T-helper 1 cell treated with Interleukin-12 subunit alpha and Interleukin-12 subunit beta and Interleukin-4 antibody, amounts not matched to agents 30 ng/mL and 1 ng/mL, for 36 hours (primary cell): Measurements from ENCODE around the gene TUBG1. TPM values are rescaled to one million over a fixed set of nuclear protein-coding genes. Genes with fewer than 3 reads are reported as not detected.

Experiments
- intact Hi-C: fragments of 100-400 bp; cut with micrococcal nuclease; formaldehyde crosslinking; loops from one replicate; pipeline ENCODE4 v1.15.1; 2024
- total RNA-seq: library from RNA; stranded (reverse); gene quantifications from 2 replicates; pipeline ENCODE4 v1.2.3, GENCODE V29; 2022

Gene TUBG1
- total RNA-seq: 54.7 and 60.5 TPM in 2 replicates

DNA sequence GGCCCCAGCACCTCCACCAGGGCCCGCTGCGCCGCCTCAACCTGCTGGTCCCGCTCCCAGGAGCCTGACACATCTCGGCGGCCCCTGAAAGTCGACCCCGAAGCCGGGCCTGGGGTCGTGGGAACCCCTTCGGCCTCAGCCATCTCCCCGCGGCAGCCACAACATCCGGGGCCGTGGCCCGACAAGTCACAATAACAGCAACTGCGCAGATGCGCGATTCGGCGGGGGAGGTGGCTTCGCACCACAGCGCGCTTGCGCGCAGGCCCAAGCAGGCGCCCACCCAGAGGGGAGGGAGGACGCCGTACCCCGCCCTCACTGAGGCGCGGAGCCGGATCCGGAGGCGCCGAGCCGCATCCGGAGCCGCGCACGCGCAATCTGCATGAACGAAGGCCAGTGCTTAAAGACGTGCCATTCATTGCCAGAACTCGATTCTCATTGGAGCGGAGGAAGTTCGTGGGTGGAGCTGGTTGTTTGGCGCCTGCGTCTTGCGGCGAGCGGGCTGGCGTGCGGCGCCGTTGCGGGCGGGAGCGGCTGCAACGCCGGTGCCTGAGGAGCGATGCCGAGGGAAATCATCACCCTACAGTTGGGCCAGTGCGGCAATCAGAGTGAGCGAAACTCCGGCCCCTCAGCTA, at the start of gene TUBG1, which contains the start of gene RETREG3:
Gene TUBG1 (plus strand): TSS at position 502 of the 632 bp plus-strand sequence. CDS start 55 bp downstream, at position 557.
Gene RETREG3 (minus strand): TSS at position 193 of the 632 bp plus-strand sequence. CDS start 50 bp downstream, at position 143.
- intact Hi-C loops: loop anchor here (1.0 to 5.0 kb wide), 12 partner anchors 32 to 563 kb away; partner anchors contain the start of genes BECN1, COASY, EZH1 and MLX

DNA sequence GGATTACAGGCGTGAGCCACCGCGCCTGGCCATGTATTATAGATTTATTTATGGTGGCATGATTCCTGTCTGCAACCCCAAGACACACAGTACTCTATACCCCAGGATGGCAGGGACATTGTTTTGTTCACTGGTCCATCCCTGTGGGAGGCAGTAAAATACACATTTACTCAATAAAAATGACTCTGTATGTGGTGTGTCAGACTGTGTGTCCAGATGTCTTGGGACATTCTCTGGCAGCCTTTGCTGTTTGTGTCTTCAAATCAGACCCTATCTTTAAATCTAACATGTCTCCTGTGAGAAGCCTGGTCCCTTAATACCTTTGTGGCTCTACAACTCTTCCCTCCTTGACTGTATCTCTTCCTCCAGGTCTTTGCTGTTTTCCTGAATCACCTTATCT, 49.2 kb upstream of the TUBG1 start:
- intact Hi-C loops: loop anchor here (10.0 kb wide), 1 partner anchor 925 kb away; the partner anchor contains the start of gene DHX8

DNA sequence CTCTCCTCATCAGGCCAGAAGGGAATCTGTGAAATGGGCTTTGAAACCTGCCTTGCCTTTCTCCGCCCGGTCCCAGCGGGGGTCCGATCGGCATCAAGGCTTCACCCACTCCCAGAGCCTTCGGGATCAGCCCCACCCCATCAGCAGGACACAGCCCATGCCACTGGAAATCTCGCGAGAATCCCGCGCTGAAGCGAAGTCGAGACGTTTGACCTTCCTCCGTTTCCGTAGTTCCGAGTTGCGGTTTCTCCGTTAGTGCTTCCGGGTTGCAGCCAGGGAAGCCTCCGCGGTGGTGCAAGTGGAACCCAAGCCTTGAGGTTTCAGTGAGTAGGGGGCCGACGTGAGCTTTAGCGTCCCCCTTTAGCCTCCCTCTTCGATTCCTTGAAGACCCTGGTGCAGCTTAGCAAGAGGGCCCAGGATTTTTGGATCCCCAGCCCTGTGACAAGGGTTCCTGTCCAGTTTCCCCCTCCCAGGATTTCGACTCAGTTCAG, 47.5 kb upstream of the TUBG1 start, which contains the start of gene COASY:
Gene COASY (plus strand): TSS at position 252 of the 491 bp plus-strand sequence. CDS start 475 bp downstream, outside the sequence.
- intact Hi-C loops: loop anchor here (1.0 to 10.0 kb wide), 4 partner anchors 8 to 923 kb away; partner anchors contain the start of genes DHX8, PSMC3IP, RETREG3 and TUBG1

DNA sequence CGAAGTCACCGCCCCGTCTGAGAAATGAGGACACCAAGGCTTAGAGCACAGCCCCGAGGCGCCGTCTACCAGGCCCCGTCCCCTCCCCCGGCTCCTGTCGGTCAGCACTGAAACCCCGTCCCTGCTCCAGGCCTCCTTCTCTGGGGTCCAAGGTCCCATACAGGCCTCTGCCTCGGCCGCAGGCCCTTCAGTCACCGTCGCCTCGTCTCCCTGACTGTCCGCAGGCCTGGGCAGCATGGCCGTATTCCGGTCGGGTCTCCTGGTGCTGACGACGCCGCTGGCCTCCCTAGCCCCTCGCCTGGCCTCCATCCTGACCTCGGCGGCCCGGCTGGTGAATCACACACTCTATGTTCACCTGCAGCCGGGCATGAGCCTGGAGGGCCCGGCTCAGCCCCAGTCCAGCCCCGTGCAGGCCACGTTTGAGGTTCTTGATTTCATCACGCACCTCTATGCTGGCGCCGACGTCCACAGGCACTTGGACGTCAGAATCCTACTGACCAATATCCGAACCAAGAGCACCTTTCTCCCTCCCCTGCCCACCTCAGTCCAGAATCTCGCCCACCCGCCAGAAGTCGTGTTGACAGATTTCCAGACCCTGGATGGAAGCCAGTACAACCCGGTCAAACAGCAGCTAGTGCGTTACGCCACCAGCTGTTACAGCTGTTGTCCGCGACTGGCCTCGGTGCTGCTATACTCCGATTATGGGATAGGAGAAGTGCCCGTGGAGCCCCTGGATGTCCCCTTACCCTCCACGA, 46.9 kb upstream of the TUBG1 start:
- intact Hi-C loops: loop anchor here (1.0 to 10.0 kb wide), 4 partner anchors 8 to 922 kb away; partner anchors contain the start of genes DHX8, PSMC3IP, RETREG3 and TUBG1

DNA sequence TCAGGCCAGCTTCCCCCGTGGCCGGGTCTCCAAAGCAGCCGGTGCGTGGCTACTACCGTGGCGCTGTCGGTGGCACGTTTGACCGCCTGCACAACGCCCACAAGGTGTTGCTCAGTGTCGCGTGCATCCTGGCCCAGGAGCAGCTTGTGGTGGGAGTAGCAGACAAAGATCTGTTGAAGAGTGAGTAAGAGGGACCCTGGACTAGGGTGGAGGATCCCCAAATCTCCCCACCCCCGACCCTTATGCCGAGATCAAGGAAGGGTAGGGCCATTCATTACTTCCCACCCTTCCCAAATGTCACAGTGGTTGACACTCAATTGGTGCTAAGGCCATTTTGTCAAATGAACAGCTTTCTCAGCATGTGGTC, 46.4 kb upstream of the TUBG1 start:
- intact Hi-C loops: loop anchor here (2.0 to 10.0 kb wide), 2 partner anchors 14 to 922 kb away; partner anchors contain the start of genes DHX8 and PSMC3IP

DNA sequence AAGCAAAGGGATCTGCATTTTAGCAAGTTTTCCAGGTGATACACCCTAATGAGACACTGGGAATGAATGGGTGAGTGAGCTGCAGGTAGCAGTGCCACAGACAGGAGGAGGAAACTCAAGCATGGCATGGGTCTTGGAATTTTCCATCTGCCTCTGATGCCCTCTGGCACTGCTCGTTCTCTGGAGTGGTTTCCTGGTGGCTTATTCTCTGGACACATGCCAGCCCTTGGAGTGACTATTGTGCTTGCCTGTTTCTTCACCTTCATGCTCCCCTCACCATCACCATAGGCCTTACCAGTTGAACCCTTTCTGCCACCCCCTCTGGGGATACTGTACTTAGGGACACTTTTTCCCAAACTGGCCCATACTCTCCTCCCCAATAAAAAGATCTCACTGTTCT, 45.9 kb upstream of the TUBG1 start:
- intact Hi-C loops: loop anchor here (2.0 to 10.0 kb wide), 2 partner anchors 13 to 921 kb away; partner anchors contain the start of genes DHX8 and PSMC3IP

DNA sequence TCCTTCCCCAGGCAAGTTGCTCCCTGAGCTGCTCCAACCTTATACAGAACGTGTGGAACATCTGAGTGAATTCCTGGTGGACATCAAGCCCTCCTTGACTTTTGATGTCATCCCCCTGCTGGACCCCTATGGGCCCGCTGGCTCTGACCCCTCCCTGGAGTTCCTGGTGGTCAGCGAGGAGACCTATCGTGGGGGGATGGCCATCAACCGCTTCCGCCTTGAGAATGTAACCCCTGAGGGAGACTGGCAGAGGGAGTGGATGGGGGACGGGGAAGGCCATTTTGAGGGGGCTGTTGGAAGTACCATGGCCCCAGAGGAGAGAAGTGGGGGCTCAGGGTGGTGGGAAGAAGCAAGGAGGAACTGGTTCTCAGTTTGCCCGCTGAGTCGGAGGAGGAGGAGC, 45.5 kb upstream of the TUBG1 start:
- intact Hi-C loops: loop anchor here (2.0 to 10.0 kb wide), 2 partner anchors 13 to 921 kb away; partner anchors contain the start of genes DHX8 and PSMC3IP

DNA sequence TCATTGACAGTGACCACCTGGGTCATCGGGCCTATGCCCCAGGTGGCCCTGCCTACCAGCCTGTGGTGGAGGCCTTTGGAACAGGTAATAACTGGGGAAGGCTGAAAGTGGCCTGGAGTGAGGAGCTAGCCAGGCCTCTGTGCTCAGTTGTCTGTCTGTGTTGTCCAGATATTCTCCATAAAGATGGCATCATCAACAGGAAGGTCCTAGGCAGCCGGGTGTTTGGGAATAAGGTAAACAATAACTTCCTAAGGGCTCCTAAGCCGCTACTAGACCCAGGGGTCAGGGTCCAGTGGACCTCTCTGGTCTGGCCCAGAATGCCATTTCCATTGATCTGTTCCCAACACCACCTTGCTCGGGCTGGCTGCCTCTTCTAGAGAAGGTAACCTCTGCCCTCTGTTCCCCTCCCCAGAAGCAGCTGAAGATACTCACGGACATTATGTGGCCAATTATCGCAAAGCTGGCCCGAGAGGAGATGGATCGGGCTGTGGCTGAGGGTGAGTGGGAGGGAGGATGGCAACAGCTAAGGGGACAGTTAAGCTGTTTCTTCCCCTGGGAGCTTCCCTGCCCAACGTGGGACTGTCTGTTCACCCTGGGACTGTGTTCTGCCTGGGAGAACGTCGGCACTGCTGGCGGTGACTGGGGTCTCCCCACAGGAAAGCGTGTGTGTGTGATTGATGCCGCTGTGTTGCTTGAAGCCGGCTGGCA, 44.5 kb upstream of the TUBG1 start:
- intact Hi-C loops: loop anchor here (10.0 kb wide), 1 partner anchor 920 kb away; the partner anchor contains the start of gene DHX8

DNA sequence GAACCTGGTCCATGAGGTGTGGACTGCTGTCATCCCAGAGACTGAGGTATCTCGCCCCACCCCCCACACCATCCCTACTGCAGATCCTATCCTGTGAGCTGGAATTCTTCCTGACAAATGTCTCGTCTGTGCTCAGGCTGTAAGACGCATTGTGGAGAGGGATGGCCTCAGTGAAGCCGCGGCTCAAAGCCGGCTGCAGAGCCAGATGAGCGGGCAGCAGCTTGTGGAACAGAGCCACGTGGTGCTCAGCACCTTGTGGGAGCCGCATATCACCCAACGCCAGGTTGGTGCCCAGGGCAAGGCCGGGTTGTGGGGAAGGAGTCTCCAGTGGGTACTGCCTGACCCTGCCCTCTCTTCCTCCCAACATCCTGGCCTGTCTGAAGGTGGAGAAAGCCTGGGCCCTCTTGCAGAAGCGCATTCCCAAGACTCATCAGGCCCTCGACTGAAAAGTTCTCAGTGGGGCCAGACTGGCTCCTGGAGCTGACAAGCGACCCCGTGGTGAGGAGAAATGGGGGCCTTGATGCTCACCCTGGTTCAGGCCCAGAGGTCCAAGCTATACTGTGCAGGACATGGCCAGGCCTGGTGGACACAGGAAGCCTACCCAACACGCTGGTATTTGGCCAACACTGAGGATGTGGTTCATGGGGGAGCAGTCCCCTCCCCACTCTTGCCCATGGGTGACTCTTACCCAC, 43.8 kb upstream of the TUBG1 start:
- intact Hi-C loops: loop anchor here (10.0 kb wide), 1 partner anchor 919 kb away; the partner anchor contains the start of gene DHX8

DNA sequence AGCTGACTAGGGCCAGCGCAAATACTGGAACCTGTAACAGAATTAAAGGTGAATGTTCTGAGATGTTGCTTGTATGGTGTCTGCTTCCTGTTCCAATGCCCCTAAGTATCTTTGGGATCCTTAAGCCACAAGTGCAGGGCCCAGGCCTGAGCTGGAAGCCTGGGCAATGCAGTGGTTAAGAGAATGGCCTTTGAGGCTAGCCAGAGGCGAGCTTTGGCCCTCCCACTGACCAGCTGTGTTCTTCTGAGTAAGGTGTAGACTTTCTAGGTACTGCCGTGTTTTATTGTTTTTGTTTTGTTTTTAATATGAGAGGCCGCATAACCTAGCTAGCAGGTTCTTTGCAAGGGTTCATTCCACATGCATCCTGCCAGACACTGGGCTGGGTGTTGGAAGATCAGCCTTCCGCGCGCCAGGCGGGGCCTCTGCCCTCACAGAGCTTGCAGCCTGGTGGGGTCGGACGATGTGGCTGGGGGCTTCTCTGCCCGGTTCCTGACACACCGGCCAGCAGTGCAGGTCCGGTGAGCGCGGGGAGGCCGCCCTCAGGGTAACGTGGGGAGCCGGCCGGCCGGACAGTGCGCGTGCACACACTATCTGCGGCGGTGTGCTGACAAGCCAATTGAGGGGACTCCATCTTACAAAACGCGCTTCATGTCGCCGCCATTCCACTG, 43.1 kb upstream of the TUBG1 start:
- intact Hi-C loops: loop anchor here (10.0 kb wide), 1 partner anchor 918 kb away; the partner anchor contains the start of gene DHX8

DNA sequence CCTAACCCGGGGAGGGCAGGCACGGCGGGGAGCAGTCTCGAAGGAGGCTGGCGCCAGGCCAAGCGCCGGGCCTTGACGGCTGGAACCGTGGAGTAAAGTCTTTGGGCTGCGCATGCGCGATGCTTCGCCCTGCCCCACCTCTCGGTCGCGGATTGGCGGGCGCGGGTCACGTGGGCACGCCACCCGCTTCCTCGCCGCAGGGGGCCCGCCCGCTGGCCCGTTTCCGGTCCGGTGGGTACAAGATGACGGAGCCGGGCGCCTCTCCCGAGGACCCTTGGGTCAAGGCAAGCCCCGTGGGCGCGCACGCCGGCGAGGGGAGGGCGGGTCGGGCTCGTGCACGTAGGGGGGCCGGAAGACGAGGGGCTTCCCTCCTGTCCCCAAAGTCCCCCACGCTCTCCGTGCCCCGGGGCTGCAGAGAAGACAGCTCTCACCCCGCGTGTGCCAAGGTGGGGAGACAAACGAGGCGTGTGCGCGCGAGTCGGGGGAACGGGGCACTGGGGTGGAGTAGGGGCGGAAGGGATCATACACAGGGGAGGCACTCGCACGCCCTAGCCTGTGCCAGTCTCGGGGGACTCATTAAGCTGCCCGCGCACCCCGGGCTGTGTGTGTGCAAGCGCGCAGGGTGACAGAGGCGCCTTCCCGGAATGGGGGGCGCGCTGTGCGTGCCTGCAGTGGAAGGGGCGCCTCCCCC, 42.5 kb upstream of the TUBG1 start, which contains the start of gene MLX:
Gene MLX (plus strand): TSS at position 218 of the 691 bp plus-strand sequence. CDS start 25 bp downstream, at position 243.
- intact Hi-C loops: loop anchor here (1.0 to 10.0 kb wide), 3 partner anchors 10 to 918 kb away; partner anchors contain the start of genes DHX8, PSMC3IP, RETREG3 and TUBG1

DNA sequence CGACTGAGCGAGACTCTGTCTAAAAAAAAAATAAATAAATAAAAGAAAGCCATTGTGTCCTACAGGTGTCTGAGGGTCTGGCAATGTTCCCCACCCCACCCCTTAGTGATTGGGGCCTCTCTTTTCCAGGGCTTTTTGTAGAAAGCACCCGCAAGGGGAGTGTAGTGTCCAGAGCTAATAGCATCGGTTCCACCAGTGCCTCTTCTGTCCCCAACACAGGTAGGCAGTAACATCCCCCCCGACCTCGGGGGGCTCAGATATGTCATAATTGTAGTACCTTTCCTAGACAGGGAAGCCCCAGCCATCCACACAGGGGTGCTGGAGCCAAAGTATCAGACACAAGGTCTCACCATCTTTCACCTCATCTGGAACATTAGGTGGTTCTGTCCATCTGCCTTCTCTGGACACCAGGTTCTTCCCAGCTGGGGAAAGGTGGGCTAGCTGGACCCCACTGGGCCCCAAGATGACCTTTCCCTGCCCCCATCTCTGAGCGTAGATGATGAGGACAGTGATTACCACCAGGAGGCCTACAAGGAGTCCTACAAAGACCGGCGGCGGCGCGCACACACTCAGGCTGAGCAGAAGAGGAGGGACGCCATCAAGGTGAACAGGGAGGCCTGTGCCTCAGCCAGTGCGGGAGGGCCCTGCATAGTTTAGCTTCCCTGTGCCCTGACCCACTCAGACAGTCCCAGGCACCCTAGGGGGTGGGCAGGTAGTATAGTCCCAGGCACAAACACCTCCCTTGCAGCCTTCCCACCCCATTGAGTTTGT, 41.0 kb upstream of the TUBG1 start:
- intact Hi-C loops: loop anchor here (10.0 kb wide), 1 partner anchor 916 kb away; the partner anchor contains the start of gene DHX8

DNA sequence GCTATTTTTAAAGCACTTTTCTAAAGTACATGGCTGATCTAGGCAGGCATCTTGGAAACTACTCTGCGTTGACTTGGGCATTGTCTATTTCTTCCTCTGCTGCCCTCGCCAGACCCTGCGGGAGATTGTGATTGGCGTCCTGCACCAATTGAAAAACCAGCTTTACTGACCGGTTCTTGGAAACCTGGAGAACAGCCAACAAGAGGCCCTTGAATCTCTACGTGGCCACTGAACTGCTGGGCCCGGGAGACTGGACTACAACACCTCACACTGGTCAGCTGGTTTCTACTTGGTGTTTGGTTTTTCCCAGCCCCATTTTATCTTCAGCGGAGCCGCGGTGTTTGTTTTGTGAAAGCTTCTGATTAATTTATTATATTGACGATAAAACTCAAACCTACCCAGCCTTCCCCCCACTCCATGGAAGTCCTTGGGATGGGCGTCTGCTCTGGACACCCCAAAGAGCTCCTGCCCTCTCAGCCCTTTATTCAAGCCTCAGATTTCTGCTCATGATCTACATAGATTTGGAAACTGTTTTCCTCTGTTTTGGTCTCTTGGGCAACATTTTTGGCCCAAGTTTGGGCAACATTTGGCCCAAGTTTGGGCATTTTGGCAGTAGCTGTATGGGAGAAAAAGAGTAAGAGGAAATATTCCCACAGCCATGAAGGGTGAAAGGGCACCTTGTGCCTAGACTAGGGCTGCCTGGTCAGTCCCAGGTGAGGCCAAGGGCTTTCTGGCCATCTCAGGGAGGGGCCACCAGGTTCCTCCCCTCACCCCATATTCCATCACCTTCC, 37.9 kb upstream of the TUBG1 start:
- intact Hi-C loops: loop anchor here (10.0 kb wide), 1 partner anchor 793 kb away; no protein-coding TSS in a partner anchor

DNA sequence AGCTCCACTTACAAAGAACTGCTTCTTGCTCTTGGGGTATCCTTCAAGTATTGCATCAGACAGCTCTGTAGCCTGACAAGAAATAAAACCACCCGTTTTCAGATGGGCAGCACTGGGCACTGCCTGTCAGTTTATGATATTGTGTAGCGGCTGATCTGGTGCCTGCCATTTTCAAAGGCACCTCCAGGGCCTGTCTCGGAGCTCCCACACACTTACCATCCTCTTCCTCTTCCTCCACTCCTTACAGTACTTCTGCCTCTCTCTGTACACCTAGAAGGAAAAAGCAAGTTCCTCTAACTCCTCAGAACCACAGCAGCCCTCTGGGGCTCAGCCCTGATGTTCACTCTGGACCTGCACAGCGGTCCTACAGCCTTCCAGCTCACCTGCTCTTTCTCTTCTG, 36.4 kb upstream of the TUBG1 start:
- intact Hi-C loops: loop anchor here (10.0 kb wide), 1 partner anchor 792 kb away; no protein-coding TSS in a partner anchor

DNA sequence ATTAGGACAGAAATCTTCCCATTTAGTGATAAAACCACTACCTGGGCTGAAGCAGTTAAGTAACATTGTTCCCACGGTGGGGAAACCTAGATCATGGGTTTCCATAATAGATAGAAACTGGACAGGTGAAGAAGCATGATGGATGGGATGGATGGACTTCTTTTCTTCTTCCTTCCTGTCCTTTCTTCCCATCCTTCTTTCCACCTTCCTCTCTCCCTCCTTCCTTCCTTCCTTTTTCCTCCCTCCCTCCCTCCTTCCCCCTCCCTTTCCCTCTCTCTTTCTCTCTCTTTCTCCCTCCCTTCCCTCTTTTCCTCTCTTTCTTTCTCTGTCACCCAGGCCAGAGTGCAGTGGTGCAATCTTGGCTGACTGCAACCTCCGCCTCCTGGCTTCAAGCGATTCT, 35.0 kb upstream of the TUBG1 start:
- intact Hi-C loops: loop anchor here (10.0 kb wide), 1 partner anchor 790 kb away; no protein-coding TSS in a partner anchor

DNA sequence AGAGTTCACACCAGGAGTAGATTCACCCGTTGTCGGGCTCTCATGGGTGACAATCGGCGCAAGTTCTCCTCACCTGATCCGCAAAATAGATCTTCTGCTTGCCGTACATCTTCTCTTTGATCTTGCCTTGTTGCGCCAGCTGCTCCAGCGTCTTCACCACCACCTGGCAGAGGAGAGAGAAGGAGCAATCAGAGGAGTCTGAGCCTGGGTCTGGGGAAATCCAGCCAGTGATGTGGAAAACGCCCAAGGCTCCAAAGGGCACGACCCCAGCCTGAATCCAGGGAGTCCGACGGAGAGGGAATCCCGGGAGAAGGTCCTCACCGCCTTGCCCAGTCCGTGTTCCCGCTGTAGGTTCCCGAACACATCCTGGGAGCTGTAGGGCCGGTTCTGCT, 32.3 kb upstream of the TUBG1 start:
- intact Hi-C loops: loop anchor here (1.0 to 10.0 kb wide), 8 partner anchors 10 to 788 kb away; partner anchors contain the start of genes COASY, EZH1, MLX and NAGLU
